Transverse colon (tissue), 4 donors: ENCODE results near the gene H2BW2.

Experiments
- EP300 ChIP-seq: sonication (generic); formaldehyde crosslinking; IDR thresholded peaks from one replicate; pipeline ENCODE4 v1.6.1; 2017; ENCODE audit warnings: antibody characterized with exemption, low read depth
- POLR2A ChIP-seq: fragments of 450-650 bp; IDR thresholded peaks from one replicate; pipeline ENCODE4 v1.6.1; 2016; ENCODE audit warnings: antibody characterized with exemption, mild to moderate bottlenecking, moderate library complexity
- POLR2AphosphoS5 ChIP-seq, 3 donors: sonication (generic); formaldehyde crosslinking; IDR thresholded peaks; one replicate each; pipeline ENCODE4 v1.6.1; 2016; ENCODE audit warnings: antibody characterized with exemption in 3 of 3
- TF ChIP-seq, protein P1 (sequence below), 5 experiments: fragments of 200-600 bp in 3 of 5; fragments of 450-650 bp in 2 of 5; sonication (generic) in 3 of 5; IDR thresholded peaks; 1 replicate in 2 of 5; 2 replicates in 3 of 5; pipeline ENCODE4 v1.5.1; 2016 to 2017; ENCODE audit warnings: antibody characterized with exemption in 5 of 5, inconsistent platforms in 3 of 5, mild to moderate bottlenecking in 2 of 5, moderate library complexity in 1 of 5

DNA sequence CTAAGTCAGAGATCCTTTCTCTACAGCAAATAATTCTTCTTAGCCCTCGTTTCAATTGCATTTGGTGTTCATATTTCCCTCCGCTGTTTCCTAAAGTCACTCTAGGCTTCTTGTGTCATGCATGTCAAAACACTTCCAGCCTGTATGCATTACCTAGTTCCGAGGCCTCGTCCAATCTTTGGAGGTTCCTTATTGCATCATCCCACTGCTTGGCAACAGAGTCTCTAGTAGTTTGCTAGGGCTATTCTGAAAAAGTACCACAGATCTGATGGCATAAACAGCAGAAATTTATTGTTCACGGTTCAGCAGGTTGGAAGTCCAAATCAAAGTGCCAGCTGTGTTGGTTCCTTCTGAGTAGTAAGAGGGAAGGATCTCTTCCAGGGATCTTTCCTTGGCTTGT lies 5.9 kb downstream of the H2BW2 start:
- TF ChIP-seq, protein P1, sequence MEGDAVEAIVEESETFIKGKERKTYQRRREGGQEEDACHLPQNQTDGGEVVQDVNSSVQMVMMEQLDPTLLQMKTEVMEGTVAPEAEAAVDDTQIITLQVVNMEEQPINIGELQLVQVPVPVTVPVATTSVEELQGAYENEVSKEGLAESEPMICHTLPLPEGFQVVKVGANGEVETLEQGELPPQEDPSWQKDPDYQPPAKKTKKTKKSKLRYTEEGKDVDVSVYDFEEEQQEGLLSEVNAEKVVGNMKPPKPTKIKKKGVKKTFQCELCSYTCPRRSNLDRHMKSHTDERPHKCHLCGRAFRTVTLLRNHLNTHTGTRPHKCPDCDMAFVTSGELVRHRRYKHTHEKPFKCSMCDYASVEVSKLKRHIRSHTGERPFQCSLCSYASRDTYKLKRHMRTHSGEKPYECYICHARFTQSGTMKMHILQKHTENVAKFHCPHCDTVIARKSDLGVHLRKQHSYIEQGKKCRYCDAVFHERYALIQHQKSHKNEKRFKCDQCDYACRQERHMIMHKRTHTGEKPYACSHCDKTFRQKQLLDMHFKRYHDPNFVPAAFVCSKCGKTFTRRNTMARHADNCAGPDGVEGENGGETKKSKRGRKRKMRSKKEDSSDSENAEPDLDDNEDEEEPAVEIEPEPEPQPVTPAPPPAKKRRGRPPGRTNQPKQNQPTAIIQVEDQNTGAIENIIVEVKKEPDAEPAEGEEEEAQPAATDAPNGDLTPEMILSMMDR (IDR thresholded peaks at IDR 0.05): no peak
- TF ChIP-seq POLR2AphosphoS5 (IDR thresholded peaks at IDR 0.05) (no peak), EP300 (no peak), POLR2A (no peak)
